Neural progenitor cell (in vitro differentiated cells): Measurements from ENCODE around the gene WDTC1.
"Not testable (repeated sequence)": the region's sequence is repeated elsewhere in the genome, so short reads cannot be mapped to it uniquely, and the experiment has no call there.

Experiments
- EZH2 ChIP-seq: fragments of 200-600 bp; sonication (generic); IDR thresholded peaks from 2 replicates; pipeline ENCODE4 v1.6.1; 2017; ENCODE audit warnings: antibody characterized with exemption, mild to moderate bottlenecking, moderate library complexity
- EZH2phosphoT487 ChIP-seq: fragments of 200-600 bp; sonication (generic); IDR thresholded peaks from 2 replicates; pipeline ENCODE4 v1.6.1; 2017; ENCODE audit warnings: antibody characterized with exemption
- TF ChIP-seq, protein P1 (sequence below): fragments of 200-600 bp; sonication (generic); IDR thresholded peaks from 2 replicates; pipeline ENCODE4 v1.5.1; 2017; ENCODE audit warnings: antibody characterized with exemption, mild to moderate bottlenecking

DNA sequence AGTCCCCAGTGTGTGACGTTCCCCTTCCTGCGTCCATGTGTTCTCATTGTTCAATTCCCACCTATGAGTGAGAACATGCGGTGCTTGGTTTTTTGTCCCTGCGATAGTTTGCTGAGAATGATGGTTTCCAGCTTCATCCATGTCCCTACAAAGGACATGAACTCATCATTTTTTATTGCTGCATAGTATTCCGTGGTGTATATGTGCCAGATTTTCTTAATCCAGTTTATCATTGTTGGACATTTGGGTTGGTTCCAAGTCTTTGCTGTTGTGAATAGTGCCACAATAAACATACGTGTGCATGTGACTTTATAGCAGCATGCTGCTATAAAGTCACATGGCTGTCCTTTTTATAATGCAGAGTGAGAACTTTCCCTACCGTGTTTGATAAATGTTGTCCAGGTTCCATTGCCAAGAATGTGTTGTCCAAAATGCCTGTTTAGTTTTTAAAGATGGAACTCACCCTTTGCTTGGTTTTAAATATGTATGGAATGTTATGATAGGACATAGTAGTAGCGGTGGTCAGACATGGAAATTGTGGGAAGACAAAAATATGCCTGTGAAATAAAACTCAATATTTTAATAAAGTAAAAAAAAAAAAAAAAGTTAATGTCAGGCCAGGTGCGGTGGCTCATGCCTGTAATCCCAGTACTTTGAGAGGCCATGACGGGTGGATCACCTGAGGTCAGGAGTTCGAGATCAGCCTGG, 26.1 kb upstream of the WDTC1 start:
- TF ChIP-seq EZH2, EZH2phosphoT487: not testable (repeated sequence)
- TF ChIP-seq, protein P1, sequence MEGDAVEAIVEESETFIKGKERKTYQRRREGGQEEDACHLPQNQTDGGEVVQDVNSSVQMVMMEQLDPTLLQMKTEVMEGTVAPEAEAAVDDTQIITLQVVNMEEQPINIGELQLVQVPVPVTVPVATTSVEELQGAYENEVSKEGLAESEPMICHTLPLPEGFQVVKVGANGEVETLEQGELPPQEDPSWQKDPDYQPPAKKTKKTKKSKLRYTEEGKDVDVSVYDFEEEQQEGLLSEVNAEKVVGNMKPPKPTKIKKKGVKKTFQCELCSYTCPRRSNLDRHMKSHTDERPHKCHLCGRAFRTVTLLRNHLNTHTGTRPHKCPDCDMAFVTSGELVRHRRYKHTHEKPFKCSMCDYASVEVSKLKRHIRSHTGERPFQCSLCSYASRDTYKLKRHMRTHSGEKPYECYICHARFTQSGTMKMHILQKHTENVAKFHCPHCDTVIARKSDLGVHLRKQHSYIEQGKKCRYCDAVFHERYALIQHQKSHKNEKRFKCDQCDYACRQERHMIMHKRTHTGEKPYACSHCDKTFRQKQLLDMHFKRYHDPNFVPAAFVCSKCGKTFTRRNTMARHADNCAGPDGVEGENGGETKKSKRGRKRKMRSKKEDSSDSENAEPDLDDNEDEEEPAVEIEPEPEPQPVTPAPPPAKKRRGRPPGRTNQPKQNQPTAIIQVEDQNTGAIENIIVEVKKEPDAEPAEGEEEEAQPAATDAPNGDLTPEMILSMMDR, result not testable (repeated sequence)
